ENCODE data around the gene UBE2L6. TPM values are rescaled to one million over a fixed set of nuclear protein-coding genes. Genes with fewer than 3 reads are reported as not detected.

The UBE2L6 gene
- total RNA-seq, 1 donor from 2014 or later: 19.0 TPM

- no peak overlapping the region for H3K4me3 ChIP-seq
- DNase-seq: no peak
- intact Hi-C loops (cut with micrococcal nuclease): no loop called here
- no peaks in the 10 kb centered on the region for H3K9me3 ChIP-seq (replicated peaks)
- TF ChIP-seq CTCF (IDR thresholded peaks at IDR 0.05; ENCODE audit: borderline replicate concordance): no peak
- no peaks in the 10 kb centered on the region for H3K4me1 ChIP-seq
- H3K27me3 ChIP-seq (ENCODE audit: low read depth): no peaks in the 10 kb centered on the region
- H3K27ac ChIP-seq (replicated peaks): no peak overlapping the region
- H3K36me3 ChIP-seq: peaks cover 38% of the 10 kb centered on the region
Measured at GRCh38 chr11:57546869-57547475, 20.5 kb downstream of the UBE2L6 start.

- intact Hi-C loops (cut with micrococcal nuclease): no loop called here
- no peak overlapping the region for H3K4me3 ChIP-seq
- no peak for DNase-seq
- no peak overlapping the region for H3K27ac ChIP-seq (replicated peaks)
- no peaks in the 10 kb centered on the region for H3K4me1 ChIP-seq
- no peaks in the 10 kb centered on the region for H3K9me3 ChIP-seq (replicated peaks)
- no peaks in the 10 kb centered on the region for H3K27me3 ChIP-seq (ENCODE audit: low read depth)
- peaks cover 35% of the 10 kb centered on the region for H3K36me3 ChIP-seq
- no peak for TF ChIP-seq CTCF (IDR thresholded peaks at IDR 0.05; ENCODE audit: borderline replicate concordance)
Measured at GRCh38 chr11:57546451-57546850, 21.0 kb downstream of the UBE2L6 start.

- TF ChIP-seq CTCF (IDR thresholded peaks at IDR 0.05; ENCODE audit: borderline replicate concordance): no peak
- H3K4me1 ChIP-seq: no peaks in the 10 kb centered on the region
- H3K9me3 ChIP-seq (replicated peaks): no peaks in the 10 kb centered on the region
- H3K4me3 ChIP-seq: no peak overlapping the region
- H3K27me3 ChIP-seq (ENCODE audit: low read depth): no peaks in the 10 kb centered on the region
- no peak overlapping the region for H3K27ac ChIP-seq (replicated peaks)
- intact Hi-C loops (cut with micrococcal nuclease): no loop called here
- no peak for DNase-seq
- H3K36me3 ChIP-seq: peaks cover 29% of the 10 kb centered on the region
Measured at GRCh38 chr11:57545883-57546282, 21.6 kb downstream of the UBE2L6 start.

GRCh38 chr11:57544566-57544965, 22.9 kb downstream of the UBE2L6 start:
- H3K27me3 ChIP-seq (ENCODE audit: low read depth): no peaks in the 10 kb centered on the region
- intact Hi-C loops (cut with micrococcal nuclease): no loop called here
- no peak for DNase-seq

GRCh38 chr11:57543593-57543992, 23.9 kb downstream of the UBE2L6 start:
- H3K36me3 ChIP-seq: peaks cover 7% of the 10 kb centered on the region
- no peaks in the 10 kb centered on the region for H3K4me1 ChIP-seq
- no peak overlapping the region for H3K27ac ChIP-seq (replicated peaks)
- H3K9me3 ChIP-seq (replicated peaks): no peaks in the 10 kb centered on the region
- no peaks in the 10 kb centered on the region for H3K27me3 ChIP-seq (ENCODE audit: low read depth)
- no peak for TF ChIP-seq CTCF (IDR thresholded peaks at IDR 0.05; ENCODE audit: borderline replicate concordance)
- intact Hi-C loops (cut with micrococcal nuclease): no loop called here
- DNase-seq: no peak
- H3K4me3 ChIP-seq: no peak overlapping the region

More at GRCh38 chr11:57544566-57544965, 22.9 kb downstream of the UBE2L6 start:
- no peak overlapping the region for H3K27ac ChIP-seq (replicated peaks)
- no peaks in the 10 kb centered on the region for H3K4me1 ChIP-seq
- H3K36me3 ChIP-seq: peaks cover 16% of the 10 kb centered on the region
- no peaks in the 10 kb centered on the region for H3K9me3 ChIP-seq (replicated peaks)
- TF ChIP-seq CTCF (IDR thresholded peaks at IDR 0.05; ENCODE audit: borderline replicate concordance): no peak
- H3K4me3 ChIP-seq: no peak overlapping the region

Measured in left ventricle myocardium inferior (tissue), 1 donor.